Measurements from ENCODE around the gene AVPI1. TPM values are rescaled to one million over a fixed set of nuclear protein-coding genes. Genes with fewer than 3 reads are reported as not detected.
A peak's percentile ranks its signal among the peaks of the same experiment; 100 is the strongest.
"Not testable (repeated sequence)": the region's sequence is repeated elsewhere in the genome, so short reads cannot be mapped to it uniquely, and the experiment has no call there.

The AVPI1 gene
- total RNA-seq, 2 experiments from 2014 or later, result 2.5 to 3.0 TPM

DNA sequence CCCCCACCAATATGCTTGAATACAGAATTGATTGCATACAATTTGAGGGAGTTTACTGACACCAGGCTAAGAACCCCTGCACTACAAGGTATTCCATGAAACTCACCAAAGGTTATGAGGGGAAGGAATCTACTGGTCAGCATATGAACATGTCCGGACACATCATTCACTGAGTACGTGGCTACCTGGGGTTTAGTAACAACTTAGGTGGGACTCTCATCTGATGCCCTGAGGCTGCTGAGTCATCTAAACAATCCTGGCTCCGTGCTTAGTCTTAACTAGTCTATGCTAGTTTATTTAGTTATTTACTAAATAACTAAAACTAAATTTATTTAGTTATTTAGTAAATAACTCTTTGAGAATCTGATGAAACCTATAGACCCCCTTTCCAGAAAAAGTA, 35.3 kb downstream of the AVPI1 start:
- TF ChIP-seq, protein P1, sequence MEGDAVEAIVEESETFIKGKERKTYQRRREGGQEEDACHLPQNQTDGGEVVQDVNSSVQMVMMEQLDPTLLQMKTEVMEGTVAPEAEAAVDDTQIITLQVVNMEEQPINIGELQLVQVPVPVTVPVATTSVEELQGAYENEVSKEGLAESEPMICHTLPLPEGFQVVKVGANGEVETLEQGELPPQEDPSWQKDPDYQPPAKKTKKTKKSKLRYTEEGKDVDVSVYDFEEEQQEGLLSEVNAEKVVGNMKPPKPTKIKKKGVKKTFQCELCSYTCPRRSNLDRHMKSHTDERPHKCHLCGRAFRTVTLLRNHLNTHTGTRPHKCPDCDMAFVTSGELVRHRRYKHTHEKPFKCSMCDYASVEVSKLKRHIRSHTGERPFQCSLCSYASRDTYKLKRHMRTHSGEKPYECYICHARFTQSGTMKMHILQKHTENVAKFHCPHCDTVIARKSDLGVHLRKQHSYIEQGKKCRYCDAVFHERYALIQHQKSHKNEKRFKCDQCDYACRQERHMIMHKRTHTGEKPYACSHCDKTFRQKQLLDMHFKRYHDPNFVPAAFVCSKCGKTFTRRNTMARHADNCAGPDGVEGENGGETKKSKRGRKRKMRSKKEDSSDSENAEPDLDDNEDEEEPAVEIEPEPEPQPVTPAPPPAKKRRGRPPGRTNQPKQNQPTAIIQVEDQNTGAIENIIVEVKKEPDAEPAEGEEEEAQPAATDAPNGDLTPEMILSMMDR (IDR thresholded peaks at IDR 0.05), result no peak
- Mint-ChIP-seq H3K4me3 (no peak overlapping the region), H3K27ac (no peak overlapping the region), H3K4me1 (ENCODE audit: low read depth) (peaks cover 17% of the 10 kb centered on the region), H3K27me3 (no peaks in the 10 kb centered on the region), H3K36me3 (ENCODE audit: low read depth) (peaks cover 10% of the 10 kb centered on the region), H3K9me3 (no peaks in the 10 kb centered on the region)
- no peak for ATAC-seq
- CTCF ChIA-PET, result interaction anchor here (0.9 kb wide), 1 partner anchor 12 kb away, joined by 3 read pairs; no protein-coding TSS in a partner anchor
- intact Hi-C loops (cut with micrococcal nuclease), result no loop called here
- no peak for DNase-seq
- POLR2A ChIA-PET, result no interaction called here

DNA sequence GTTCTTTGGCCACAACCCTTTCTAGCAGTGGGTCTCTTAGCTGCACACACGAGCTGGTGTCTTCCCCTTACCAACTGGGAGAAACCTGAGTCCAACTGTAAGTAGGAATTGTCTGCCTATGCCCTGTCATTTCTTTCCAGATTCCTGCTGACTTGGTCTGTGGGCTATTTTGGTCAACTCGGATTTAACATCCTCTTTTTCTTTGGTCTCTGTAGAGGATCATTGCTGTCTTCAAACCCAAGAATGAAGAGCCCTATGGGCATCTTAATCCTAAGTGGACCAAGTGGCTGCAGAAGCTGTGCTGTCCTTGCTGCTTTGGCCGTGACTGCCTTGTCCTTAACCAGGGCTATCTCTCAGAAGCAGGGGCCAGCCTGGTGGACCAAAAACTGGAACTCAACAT, 36.3 kb downstream of the AVPI1 start:
- no peak overlapping the region for H3K27ac Mint-ChIP-seq
- DNase-seq (no peak), ATAC-seq (no peak)
- peaks cover 12% of the 10 kb centered on the region for H3K36me3 Mint-ChIP-seq (ENCODE audit: low read depth)
- no peaks in the 10 kb centered on the region for H3K9me3 Mint-ChIP-seq
- H3K4me1 Mint-ChIP-seq (ENCODE audit: low read depth), result peaks cover 18% of the 10 kb centered on the region
- H3K4me3 Mint-ChIP-seq, result no peak overlapping the region
- no peaks in the 10 kb centered on the region for H3K27me3 Mint-ChIP-seq
- TF ChIP-seq, protein P1 (IDR thresholded peaks at IDR 0.05), result no peak
- intact Hi-C loops (cut with micrococcal nuclease), result no loop called here
- ChIA-PET POLR2A (no interaction called here), CTCF (interaction anchor here (0.9 kb wide), 1 partner anchor 11 kb away, joined by 3 read pairs; no protein-coding TSS in a partner anchor)

DNA sequence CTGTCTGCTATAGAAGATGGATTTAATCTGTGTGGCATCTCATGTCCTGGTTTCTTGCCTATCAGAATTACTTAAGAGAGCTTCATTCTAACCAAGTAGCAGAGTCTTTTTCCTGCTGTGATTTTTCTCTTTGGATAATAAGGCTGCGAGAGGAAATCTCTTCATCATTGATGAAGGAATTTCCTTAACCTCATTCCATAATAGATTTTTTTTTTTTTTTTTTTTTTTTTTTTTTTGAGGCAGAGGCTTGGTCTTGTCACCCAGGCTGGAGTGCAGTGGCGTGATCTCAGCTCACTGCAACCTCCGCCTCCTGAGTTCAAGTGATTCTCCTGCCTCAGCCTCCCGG, 37.7 kb downstream of the AVPI1 start:
- POLR2A ChIA-PET; H3K9me3 Mint-ChIP-seq; H3K27me3 Mint-ChIP-seq; DNase-seq; intact Hi-C loops (cut with micrococcal nuclease); ATAC-seq; H3K4me3 Mint-ChIP-seq: not testable (repeated sequence)
- CTCF ChIA-PET, result interaction anchor here (1.0 to 1.9 kb wide), 6 partner anchors 27 to 65 kb away, joined by 3 to 8 read pairs (median 5); partner anchors contain the start of gene AVPI1
- Mint-ChIP-seq H3K36me3 (ENCODE audit: low read depth) (peaks cover 20% of the 10 kb centered on the region), H3K27ac (peak overlapping the region; percentile 73), H3K4me1 (ENCODE audit: low read depth) (peaks cover 19% of the 10 kb centered on the region)

DNA sequence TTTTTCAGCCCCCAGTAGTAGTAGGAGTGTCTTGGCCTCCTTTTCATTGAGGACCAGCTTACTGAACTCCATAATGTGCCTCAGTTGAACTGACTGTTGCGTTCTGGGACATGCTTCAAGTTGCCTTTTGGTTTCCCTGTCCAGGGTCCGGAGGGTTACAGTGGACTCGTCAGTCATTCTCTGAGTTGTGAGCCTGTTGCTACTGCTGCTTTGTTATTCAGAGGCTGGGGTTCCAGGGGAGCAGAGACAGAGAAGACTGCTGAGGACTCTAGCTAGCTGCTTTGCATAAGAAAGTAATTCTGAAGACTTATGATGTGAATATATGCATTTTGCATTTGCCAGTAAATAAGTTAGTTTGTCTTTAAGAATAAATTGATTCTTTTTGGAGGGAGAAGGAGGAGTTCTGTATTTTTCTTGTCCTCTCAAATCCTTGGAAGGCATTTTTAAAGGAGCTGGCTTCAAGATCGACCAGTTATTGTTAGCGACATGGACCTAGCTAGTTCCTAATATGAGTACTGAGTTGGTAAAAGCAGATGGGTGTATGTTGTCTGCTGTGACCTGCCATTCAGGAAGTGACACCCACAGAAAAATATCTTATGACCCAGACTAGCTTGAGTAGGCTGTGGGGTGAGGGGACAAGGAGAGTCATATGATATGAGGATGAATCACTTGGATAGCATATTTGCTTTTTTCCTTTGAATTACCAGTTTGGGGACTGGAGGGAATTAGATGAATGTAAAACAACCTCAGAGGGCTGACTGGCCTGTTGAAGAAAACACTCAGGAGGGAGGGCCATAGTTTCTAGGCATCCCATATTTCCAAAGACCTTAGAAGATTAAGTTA, 38.3 kb downstream of the AVPI1 start:
- Mint-ChIP-seq H3K36me3 (ENCODE audit: low read depth) (peaks cover 16% of the 10 kb centered on the region), H3K27me3 (no peaks in the 10 kb centered on the region), H3K9me3 (no peaks in the 10 kb centered on the region), H3K27ac (peak overlapping the region; percentile 73), H3K4me1 (ENCODE audit: low read depth) (peaks cover 19% of the 10 kb centered on the region), H3K4me3 (no peak overlapping the region)
- ChIA-PET POLR2A (no interaction called here), CTCF (interaction anchor here (1.0 to 1.9 kb wide), 6 partner anchors 28 to 95 kb away, joined by 3 to 8 read pairs (median 6); partner anchors contain the start of gene AVPI1)
- peak; percentile 60 for DNase-seq
- peak; percentile 99 for ATAC-seq
- TF ChIP-seq, protein P1 (IDR thresholded peaks at IDR 0.05), result no peak
- intact Hi-C loops (cut with micrococcal nuclease), result no loop called here

DNA sequence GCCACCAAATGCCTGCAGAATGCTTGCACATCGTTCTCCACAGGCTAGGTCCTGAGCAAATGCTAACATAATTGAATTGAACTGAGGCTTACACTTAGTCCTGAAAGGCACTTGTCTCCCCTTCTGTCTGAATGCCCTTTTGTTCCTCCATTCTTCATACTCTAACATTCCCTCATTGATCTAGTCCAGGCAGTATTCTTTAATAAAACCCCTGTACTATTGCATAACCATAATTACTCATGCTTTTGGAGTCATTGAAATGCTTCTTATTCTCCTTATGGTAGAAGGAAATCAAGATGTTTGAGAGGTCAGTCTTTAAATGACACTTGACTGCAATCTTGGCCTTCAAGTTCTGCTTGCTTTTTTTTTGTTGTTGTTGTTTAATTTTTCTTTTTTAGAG, 39.5 kb downstream of the AVPI1 start:
- ATAC-seq (no peak), DNase-seq (no peak)
- no peaks in the 10 kb centered on the region for H3K9me3 Mint-ChIP-seq
- intact Hi-C loops (cut with micrococcal nuclease), result no loop called here
- ChIA-PET POLR2A (no interaction called here), CTCF (no interaction called here)
- no peak overlapping the region for H3K4me3 Mint-ChIP-seq
- peaks cover 15% of the 10 kb centered on the region for H3K36me3 Mint-ChIP-seq (ENCODE audit: low read depth)
- H3K27ac Mint-ChIP-seq, result peak overlapping the region; percentile 17
- TF ChIP-seq, protein P1 (IDR thresholded peaks at IDR 0.05), result no peak
- peaks cover 28% of the 10 kb centered on the region for H3K4me1 Mint-ChIP-seq (ENCODE audit: low read depth)
- no peaks in the 10 kb centered on the region for H3K27me3 Mint-ChIP-seq
